ENCODE results near the gene HELZ. TPM values are rescaled to one million over a fixed set of nuclear protein-coding genes. Genes with fewer than 3 reads are reported as not detected.

HELZ gene
- total RNA-seq, 1 donor from 2014 or later: 47.4 TPM

DNA sequence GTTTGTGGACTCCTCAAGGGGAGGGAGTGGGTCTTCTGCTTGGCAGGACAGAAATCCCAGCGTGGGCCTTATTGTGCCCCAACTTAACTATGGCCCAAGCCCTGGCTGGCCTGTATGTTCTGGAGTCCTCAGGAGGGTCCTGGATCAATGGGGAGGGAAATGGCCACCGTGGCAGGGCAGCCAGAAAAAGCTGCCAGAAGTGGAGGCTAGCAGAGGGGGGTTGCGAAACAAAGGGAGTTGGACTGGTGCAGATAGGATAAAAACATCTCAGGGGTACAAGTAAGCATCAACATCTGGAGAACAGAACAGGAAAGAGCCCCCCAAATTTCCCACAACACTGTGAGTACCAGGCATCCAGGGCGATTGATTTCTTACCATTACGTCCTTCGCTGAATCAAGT, 204.3 kb downstream of the HELZ start:
- H3K9me3 Mint-ChIP-seq (ENCODE audit: unreplicated experiment): peaks cover 6% of the 10 kb centered on the region
- TF ChIP-seq, protein P1, sequence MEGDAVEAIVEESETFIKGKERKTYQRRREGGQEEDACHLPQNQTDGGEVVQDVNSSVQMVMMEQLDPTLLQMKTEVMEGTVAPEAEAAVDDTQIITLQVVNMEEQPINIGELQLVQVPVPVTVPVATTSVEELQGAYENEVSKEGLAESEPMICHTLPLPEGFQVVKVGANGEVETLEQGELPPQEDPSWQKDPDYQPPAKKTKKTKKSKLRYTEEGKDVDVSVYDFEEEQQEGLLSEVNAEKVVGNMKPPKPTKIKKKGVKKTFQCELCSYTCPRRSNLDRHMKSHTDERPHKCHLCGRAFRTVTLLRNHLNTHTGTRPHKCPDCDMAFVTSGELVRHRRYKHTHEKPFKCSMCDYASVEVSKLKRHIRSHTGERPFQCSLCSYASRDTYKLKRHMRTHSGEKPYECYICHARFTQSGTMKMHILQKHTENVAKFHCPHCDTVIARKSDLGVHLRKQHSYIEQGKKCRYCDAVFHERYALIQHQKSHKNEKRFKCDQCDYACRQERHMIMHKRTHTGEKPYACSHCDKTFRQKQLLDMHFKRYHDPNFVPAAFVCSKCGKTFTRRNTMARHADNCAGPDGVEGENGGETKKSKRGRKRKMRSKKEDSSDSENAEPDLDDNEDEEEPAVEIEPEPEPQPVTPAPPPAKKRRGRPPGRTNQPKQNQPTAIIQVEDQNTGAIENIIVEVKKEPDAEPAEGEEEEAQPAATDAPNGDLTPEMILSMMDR (IDR thresholded peaks at IDR 0.05; ENCODE audit: partially characterized antibody, unreplicated experiment): no peak
- H3K27me3 Mint-ChIP-seq (ENCODE audit: unreplicated experiment): peaks cover 5% of the 10 kb centered on the region
- H3K4me1 Mint-ChIP-seq (ENCODE audit: low read depth, unreplicated experiment): peaks cover 5% of the 10 kb centered on the region
- peaks cover 6% of the 10 kb centered on the region for H3K36me3 Mint-ChIP-seq (ENCODE audit: unreplicated experiment)
- no peak for DNase-seq
- no peak overlapping the region for H3K27ac Mint-ChIP-seq (ENCODE audit: unreplicated experiment)
- no peak overlapping the region for H3K4me3 Mint-ChIP-seq (ENCODE audit: unreplicated experiment)

DNA sequence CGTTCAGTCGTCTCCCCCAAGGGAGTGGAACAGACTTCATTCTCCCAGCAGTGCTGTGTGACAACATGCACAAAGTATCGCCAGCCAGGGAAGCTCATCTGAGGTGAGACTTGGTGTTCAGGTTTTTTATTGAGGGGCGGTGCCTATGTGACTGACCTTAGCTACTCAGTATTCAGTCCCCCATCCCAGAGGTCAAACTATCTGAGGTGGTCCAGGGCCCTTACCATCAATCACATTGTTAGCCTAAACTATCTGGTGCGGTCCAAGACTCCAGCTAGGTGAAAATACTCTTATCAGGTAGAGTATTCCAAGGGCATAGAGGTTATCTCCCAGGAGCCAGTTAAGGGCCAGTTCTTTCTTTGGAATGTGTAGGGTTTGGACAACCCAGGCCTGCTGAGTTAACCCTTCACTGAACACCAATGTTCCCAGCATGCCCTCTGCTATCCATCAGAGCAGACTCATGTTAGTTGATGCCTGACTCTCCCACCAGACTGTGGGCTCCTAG, 206.1 kb downstream of the HELZ start:
- Mint-ChIP-seq H3K27me3 (ENCODE audit: unreplicated experiment) (peaks cover 5% of the 10 kb centered on the region), H3K4me1 (ENCODE audit: low read depth, unreplicated experiment) (peaks cover 9% of the 10 kb centered on the region), H3K9me3 (ENCODE audit: unreplicated experiment) (peaks cover 14% of the 10 kb centered on the region), H3K4me3 (ENCODE audit: unreplicated experiment) (no peak overlapping the region), H3K36me3 (ENCODE audit: unreplicated experiment) (peaks cover 13% of the 10 kb centered on the region), H3K27ac (ENCODE audit: unreplicated experiment) (no peak overlapping the region)
- no peak for DNase-seq
- TF ChIP-seq, protein P1 (IDR thresholded peaks at IDR 0.05; ENCODE audit: partially characterized antibody, unreplicated experiment): no peak

DNA sequence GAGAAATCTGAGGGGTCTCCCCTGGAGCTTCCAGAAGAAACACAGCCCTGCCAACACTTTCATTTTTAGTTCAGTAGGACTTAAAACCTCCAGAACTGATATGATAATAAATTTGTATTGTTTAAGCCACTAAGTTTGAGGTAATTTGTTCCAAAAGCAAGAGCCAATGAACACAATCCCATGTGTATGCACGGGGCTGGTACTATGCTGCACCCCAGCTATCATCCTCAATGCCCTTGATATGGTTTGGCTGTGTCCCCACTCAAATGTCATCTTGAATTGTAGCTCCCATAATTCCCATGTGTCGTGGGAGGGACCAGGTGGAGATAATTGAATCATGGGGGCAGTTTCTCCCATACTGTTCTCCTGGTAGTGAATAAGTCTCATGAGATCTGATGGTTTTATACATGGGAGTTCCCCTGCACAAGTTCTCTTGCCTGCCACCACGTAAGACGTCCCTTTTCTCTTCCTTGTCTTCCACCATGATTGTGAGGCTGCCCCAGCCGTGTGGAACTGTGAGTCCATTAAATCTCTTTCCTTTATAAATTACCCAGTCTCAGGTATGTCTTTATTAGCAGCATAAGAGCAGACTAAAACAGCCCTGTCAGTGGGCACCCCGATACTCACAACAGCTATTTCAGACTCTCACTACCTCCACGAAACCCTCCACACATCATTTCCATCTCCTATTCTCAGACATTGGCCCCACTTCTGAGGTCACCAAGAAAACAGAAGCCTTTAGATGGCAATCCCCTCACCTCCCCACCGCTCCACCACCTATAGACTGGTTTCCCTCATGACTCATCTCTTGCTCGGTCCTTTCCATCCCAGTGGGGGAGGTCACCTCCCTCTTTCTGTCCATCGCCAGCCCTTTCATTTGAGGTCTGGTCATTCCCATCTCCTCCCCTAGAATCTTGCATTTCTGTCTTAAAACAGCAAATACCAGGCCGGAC, 209.6 kb downstream of the HELZ start:
- Mint-ChIP-seq H3K9me3 (ENCODE audit: unreplicated experiment) (peaks cover 13% of the 10 kb centered on the region), H3K27me3 (ENCODE audit: unreplicated experiment) (peaks cover 11% of the 10 kb centered on the region), H3K4me1 (ENCODE audit: low read depth, unreplicated experiment) (peaks cover 3% of the 10 kb centered on the region), H3K36me3 (ENCODE audit: unreplicated experiment) (peaks cover 13% of the 10 kb centered on the region), H3K4me3 (ENCODE audit: unreplicated experiment) (no peak overlapping the region), H3K27ac (ENCODE audit: unreplicated experiment) (no peak overlapping the region)
- DNase-seq: no peak
- TF ChIP-seq, protein P1 (IDR thresholded peaks at IDR 0.05; ENCODE audit: partially characterized antibody, unreplicated experiment): no peak

DNA sequence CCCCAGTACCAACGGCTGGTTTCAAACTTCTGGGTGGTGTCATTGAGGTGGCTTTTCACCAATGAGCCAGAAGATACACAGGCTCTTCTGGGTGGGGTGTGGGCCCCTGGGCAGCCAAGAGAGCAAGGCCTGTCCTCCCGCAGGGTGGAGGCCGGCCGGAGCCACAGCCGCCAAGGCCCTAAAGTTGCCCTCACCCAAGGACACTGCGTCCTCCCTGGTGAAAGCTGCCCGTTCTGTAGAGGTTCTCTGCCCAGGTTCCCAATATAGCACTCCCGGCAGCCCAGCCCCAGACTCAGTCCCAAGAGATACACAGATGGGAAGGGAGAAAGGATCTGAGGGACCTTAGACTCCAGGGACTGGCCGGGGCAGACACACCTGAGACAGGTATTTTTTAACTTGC, 211.4 kb downstream of the HELZ start:
- Mint-ChIP-seq H3K4me1 (ENCODE audit: low read depth, unreplicated experiment) (peaks cover 3% of the 10 kb centered on the region), H3K27ac (ENCODE audit: unreplicated experiment) (no peak overlapping the region), H3K27me3 (ENCODE audit: unreplicated experiment) (peaks cover 11% of the 10 kb centered on the region), H3K36me3 (ENCODE audit: unreplicated experiment) (peaks cover 13% of the 10 kb centered on the region), H3K9me3 (ENCODE audit: unreplicated experiment) (peaks cover 15% of the 10 kb centered on the region), H3K4me3 (ENCODE audit: unreplicated experiment) (no peak overlapping the region)
- TF ChIP-seq, protein P1 (IDR thresholded peaks at IDR 0.05; ENCODE audit: partially characterized antibody, unreplicated experiment): no peak
- no peak for DNase-seq

DNA sequence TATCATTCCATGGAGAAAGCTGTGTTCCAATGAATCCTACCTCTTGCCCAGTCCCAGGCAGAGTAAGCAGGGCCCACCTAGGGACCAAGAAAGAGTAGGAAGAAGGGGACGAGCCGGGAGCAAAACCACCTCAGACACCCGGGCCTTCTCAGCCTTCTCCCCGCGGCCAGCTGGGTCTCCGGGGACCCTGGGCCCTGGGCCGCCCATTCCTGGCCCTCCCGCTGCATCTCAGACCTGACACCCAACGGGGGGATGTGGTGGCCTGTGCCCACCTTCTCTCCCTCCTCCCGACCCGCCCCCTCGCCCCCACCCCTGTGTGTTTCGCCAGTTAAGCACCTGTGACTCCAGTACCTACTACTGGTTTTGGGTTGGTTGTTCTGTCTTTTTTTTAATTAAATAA, 212.0 kb downstream of the HELZ start:
- H3K36me3 Mint-ChIP-seq (ENCODE audit: unreplicated experiment): peaks cover 13% of the 10 kb centered on the region
- peaks cover 3% of the 10 kb centered on the region for H3K4me1 Mint-ChIP-seq (ENCODE audit: low read depth, unreplicated experiment)
- TF ChIP-seq, protein P1 (IDR thresholded peaks at IDR 0.05; ENCODE audit: partially characterized antibody, unreplicated experiment): no peak
- no peak for DNase-seq
- H3K27me3 Mint-ChIP-seq (ENCODE audit: unreplicated experiment): peaks cover 8% of the 10 kb centered on the region
- H3K4me3 Mint-ChIP-seq (ENCODE audit: unreplicated experiment): no peak overlapping the region
- peaks cover 15% of the 10 kb centered on the region for H3K9me3 Mint-ChIP-seq (ENCODE audit: unreplicated experiment)
- H3K27ac Mint-ChIP-seq (ENCODE audit: unreplicated experiment): no peak overlapping the region
